D721Med (cell line): Measurements from ENCODE around the gene DUSP1.
"Not testable (repeated sequence)": the region's sequence is repeated elsewhere in the genome, so short reads cannot be mapped to it uniquely, and the experiment has no call there.

ENCODE experiments used
- DNase-seq: peaks from one replicate; pipeline ENCODE4 v3.0.0; 2011; ENCODE audit warnings: low spot score; ENCODE audit not compliant: insufficient read length
- FAIRE-seq: peaks from 2 replicates; lab custom pipeline; 2011; peaks lifted over from hg19 to GRCh38; lab: Jason Lieb, UNC
- CTCF ChIP-seq: IDR thresholded peaks from 2 replicates; pipeline ENCODE4 v1.5.1; 2012; ENCODE audit warnings: mild to moderate bottlenecking, control low read depth; ENCODE audit not compliant: insufficient read depth; ENCODE audit errors: missing control alignments

The DUSP1 gene

DNA sequence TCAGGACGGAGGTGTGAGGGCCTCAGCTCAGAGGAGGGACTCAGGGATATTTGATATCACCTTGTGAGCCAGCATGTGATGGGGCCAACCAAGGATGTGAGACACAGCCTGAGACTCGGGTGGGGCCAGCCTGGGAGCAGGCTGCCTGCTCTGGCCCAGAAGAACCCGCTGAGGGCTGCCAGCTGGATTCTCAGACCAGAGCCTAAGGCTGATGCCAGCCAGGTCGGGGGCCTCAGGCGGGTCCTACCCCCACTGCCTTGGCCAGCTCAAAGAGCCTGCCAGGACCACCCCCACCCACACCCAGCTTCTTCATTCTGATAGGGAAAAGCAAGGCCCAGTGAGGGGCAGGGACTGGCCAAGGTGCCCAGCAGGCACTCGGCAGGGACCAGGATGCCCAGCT is 20.3 kb upstream of the DUSP1 start:
- no peak for FAIRE-seq
- no peak for DNase-seq
- TF ChIP-seq CTCF = no peak

DNA sequence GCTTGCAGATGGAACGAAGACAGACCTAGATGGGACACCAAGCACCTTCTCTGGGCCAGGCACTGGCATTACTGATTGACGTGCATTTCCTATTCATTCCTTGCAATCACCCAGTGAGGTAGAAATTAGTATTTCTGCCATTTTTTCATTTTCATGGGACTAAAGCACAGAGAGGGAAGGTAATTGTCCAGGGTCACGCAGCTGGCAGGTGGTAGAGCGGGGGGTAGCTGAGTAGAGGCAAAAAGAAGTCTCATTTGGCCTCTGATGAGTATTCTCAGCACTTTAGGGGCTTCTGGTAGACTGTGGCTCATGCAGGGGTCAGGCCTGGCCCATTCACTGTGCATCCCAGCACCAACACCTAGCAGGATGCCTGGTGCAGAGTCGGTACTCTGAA is 19.5 kb upstream of the DUSP1 start:
- DNase-seq (no peak), FAIRE-seq (no peak)
- no peak for TF ChIP-seq CTCF

- DNase-seq (no peak), FAIRE-seq (no peak)
- TF ChIP-seq CTCF = no peak
Observed at GRCh38 chr5:172789687-172790495, 18.9 kb upstream of the DUSP1 start.

- TF ChIP-seq CTCF = no peak
- FAIRE-seq (no peak), DNase-seq (no peak)
Observed at GRCh38 chr5:172788771-172789686, 18.0 kb upstream of the DUSP1 start.

DNA sequence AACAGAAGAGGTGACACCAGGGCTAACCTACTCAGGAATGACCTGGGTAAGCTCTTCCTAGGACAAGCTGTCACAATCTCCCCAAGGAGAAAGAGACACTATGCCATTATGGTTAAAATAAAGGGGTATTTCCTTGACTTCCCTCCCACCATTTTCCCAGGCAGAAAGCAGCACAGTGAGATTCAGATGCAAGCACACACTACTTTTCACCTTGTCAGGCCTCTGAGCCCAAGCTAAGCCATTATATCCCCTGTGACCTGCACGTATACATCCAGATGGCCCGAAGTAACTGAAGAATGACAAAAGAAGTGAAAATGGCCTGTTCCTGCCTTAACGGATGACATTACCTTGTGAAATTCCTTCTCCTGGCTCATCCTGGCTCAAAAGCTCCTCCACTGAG is 16.5 kb upstream of the DUSP1 start:
- DNase-seq, FAIRE-seq: not testable (repeated sequence)

- FAIRE-seq = no peak
- no peak for DNase-seq
- no peak for TF ChIP-seq CTCF
Observed at GRCh38 chr5:172786736-172787462, 15.9 kb upstream of the DUSP1 start.

DNA sequence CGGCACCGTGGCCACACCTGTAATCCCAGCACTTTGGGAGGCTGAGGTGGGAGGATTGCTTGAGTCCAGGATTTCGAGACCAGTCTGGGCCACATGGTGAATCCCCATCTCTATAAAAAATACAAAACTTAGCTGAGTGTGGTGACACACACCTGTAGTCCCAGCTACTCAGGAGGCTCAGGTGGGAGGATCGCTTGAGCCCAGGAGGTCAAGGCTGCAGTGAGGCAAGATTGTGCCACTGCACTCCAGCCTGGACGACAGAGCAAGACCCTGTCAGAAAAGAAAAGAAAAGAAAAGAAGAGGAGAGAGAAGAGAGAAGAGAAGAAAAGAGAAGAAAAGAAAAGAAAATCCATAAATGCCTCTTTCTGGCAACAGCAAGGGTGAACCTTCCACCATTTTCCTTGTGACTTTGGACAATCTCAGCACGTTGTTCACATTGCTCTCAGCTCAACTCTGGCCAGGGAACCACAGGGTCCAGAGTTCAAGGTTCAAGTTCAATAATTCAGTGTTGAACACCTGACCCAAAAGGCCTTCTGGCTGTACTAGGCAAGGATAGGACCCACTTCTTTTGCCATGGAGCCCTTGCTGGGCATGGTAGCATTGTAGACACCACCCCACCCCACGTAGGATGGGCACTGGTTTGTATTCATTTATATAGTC is 14.6 kb upstream of the DUSP1 start:
- DNase-seq (no peak), FAIRE-seq (no peak)
- TF ChIP-seq CTCF = no peak

- DNase-seq, FAIRE-seq: not testable (repeated sequence)
Observed at GRCh38 chr5:172784162-172784561, 13.2 kb upstream of the DUSP1 start.

- not testable (repeated sequence) for FAIRE-seq, DNase-seq
Observed at GRCh38 chr5:172783319-172783718, 12.3 kb upstream of the DUSP1 start.
